HepG2 (cell line): ENCODE measurements around the gene LRIT2. TPM values are rescaled to one million over a fixed set of nuclear protein-coding genes. Genes with fewer than 3 reads are reported as not detected.

ENCODE experiments used
- ATAC-seq: fragments of 200-7000 bp; cut with Tn5 transposase; 3 replicates; pipeline ENCODE4 v1.9.1; 2020; ENCODE audit warnings: mild to moderate bottlenecking, moderate library complexity
- BruUV-seq: library from RNA; stranded (reverse); fragments of 400-500 nt; replicated peaks from 2 replicates; lab custom pipeline; 2021; lab: Mats Ljungman, UMichigan
- CTCF ChIA-PET: fragments of 300-600 bp; formaldehyde crosslinking; extraction: SDS; loops from one replicate; lab custom pipeline; 2021; ENCODE audit warnings: low total read pairs, inconsistent platforms, low intra/inter-chr PET ratio; lab: Yijun Ruan, JAX
- POLR2A ChIA-PET: fragments of 350-600 bp; sonication (Branson Sonifier 250); formaldehyde crosslinking; loops from one replicate; lab custom pipeline; 2020; ENCODE audit warnings: antibody characterized with exemption, inconsistent platforms; lab: Yijun Ruan, JAX
- DNase-seq: peaks from one replicate; pipeline ENCODE4 v3.0.0-alpha.2; 2015; ENCODE audit warnings: low spot score
- FAIRE-seq: peaks from 3 replicates; lab custom pipeline; 2011; peaks lifted over from hg19 to GRCh38; lab: Jason Lieb, UNC
- H2AFZ ChIP-seq: one replicate; pipeline ENCODE4 v1.6.1; 2011; ENCODE audit warnings: low read length, inconsistent platforms
- H3K27ac ChIP-seq: fragments of 300-600 bp; 3 replicates; pipeline ENCODE4 v1.8.0; 2011; ENCODE audit warnings: mixed run types, mild to moderate bottlenecking, mixed read lengths, low read length, inconsistent platforms; ENCODE audit not compliant: insufficient read depth; ENCODE audit errors: extremely low read length
- H3K27me3 ChIP-seq, 2 experiments: fragments of 200-600 bp in 1 of 2; 2 replicates in 1 of 2; 3 replicates in 1 of 2; pipeline versions ENCODE4 v1.6.0 to v1.8.0; 2011; ENCODE audit warnings: low read length in 2 of 2, mild to moderate bottlenecking in 2 of 2, moderate library complexity in 2 of 2, inconsistent platforms in 1 of 2; ENCODE audit not compliant: insufficient read depth in 2 of 2, control insufficient read depth in 1 of 2
- H3K36me3 ChIP-seq, 2 experiments: fragments of 200-600 bp in 1 of 2; replicated peaks in 1 of 2; 2 replicates in 1 of 2; 3 replicates in 1 of 2; pipeline versions ENCODE4 v1.5.1 to v1.8.0; 2011; ENCODE audit warnings: low read length in 2 of 2, inconsistent platforms in 1 of 2; ENCODE audit not compliant: insufficient read depth in 2 of 2, control insufficient read depth in 1 of 2
- H3K4me1 ChIP-seq: 2 replicates; pipeline ENCODE4 v1.5.1; 2012; ENCODE audit warnings: low read length, inconsistent platforms; ENCODE audit not compliant: insufficient read depth
- H3K4me2 ChIP-seq: 2 replicates; pipeline ENCODE4 v1.6.0; 2011; ENCODE audit warnings: low read depth, low read length, inconsistent platforms
- H3K4me3 ChIP-seq, 3 experiments: fragments of 200-600 bp in 1 of 3; sonication (generic), shearing (Covaris generic) in 1 of 3; replicated peaks in 1 of 3; 2 replicates each; pipeline ENCODE4 v1.5.1; 2011 to 2016; ENCODE audit warnings: low read length in 3 of 3, inconsistent platforms in 2 of 3, low read depth in 2 of 3, mild to moderate bottlenecking in 2 of 3, control low read depth in 1 of 3, mixed read lengths in 1 of 3; ENCODE audit not compliant: insufficient read depth in 1 of 3
- H3K79me2 ChIP-seq: one replicate; pipeline ENCODE4 v1.6.1; 2011; ENCODE audit warnings: low read length, inconsistent platforms; ENCODE audit not compliant: insufficient read depth
- H3K9ac ChIP-seq: 2 replicates; pipeline ENCODE4 v1.6.0; 2011; ENCODE audit warnings: mild to moderate bottlenecking, low read depth, low read length, inconsistent platforms; ENCODE audit not compliant: insufficient read depth
- H3K9me3 ChIP-seq: 2 replicates; pipeline ENCODE4 v1.5.1; 2012; ENCODE audit warnings: mild to moderate bottlenecking, low read length
- H4K20me1 ChIP-seq: 2 replicates; pipeline ENCODE4 v1.6.0; 2011; ENCODE audit warnings: inconsistent platforms, mild to moderate bottlenecking, low read length, moderate library complexity; ENCODE audit not compliant: insufficient read depth
- DNMT1 ChIP-seq: sonication (generic); formaldehyde crosslinking; IDR thresholded peaks from 2 replicates; pipeline ENCODE4 v1.5.1; 2020; ENCODE audit warnings: mild to moderate bottlenecking, missing genetic modification reagents
- MNT ChIP-seq: fragments of 450-650 bp; IDR thresholded peaks from 2 replicates; pipeline ENCODE4 v1.6.1; 2016
- PRDM15 ChIP-seq: sonication (generic); formaldehyde crosslinking; IDR thresholded peaks from 2 replicates; pipeline ENCODE4 v1.4.0; 2020; ENCODE audit warnings: missing genetic modification reagents
- SAP130 ChIP-seq: IDR thresholded peaks from 2 replicates; pipeline ENCODE4 v1.6.1; 2016; ENCODE audit warnings: low read depth
- SIN3A ChIP-seq: IDR thresholded peaks from 2 replicates; pipeline ENCODE4 v1.6.1; 2011; ENCODE audit warnings: low read depth, mild to moderate bottlenecking, control low read depth, low read length, borderline replicate concordance
- ZBTB21 ChIP-seq: sonication (generic); formaldehyde crosslinking; IDR thresholded peaks from 2 replicates; pipeline ENCODE4 v1.4.0; 2020; ENCODE audit warnings: missing genetic modification reagents
- ZFX ChIP-seq: sonication (generic); formaldehyde crosslinking; IDR thresholded peaks from 2 replicates; pipeline ENCODE4 v1.4.0; 2020; ENCODE audit warnings: mild to moderate bottlenecking, low read depth, missing genetic modification reagents, moderate library complexity
- ZNF7 ChIP-seq: IDR thresholded peaks from 2 replicates; pipeline ENCODE4 v1.6.1; 2016; ENCODE audit warnings: missing biosample characterization, missing genetic modification reagents
- WGBS: methylation state at CpG from one replicate; pipeline ENCODE4 v1.1.6; 2017; ENCODE audit warnings: low lambda C conversion rate; 5-methylcytosine and 5-hydroxymethylcytosine counted together
- in situ Hi-C: cut with HindIII; loops from 2 replicates; pipeline ENCODE4 v1.10.0; 2017; ENCODE audit warnings: low pct_unique_long_range_greater_than_20kb; ENCODE audit not compliant: extremely low pct_ligation_motif_present
- intact Hi-C: fragments of 100-400 bp; cut with micrococcal nuclease; formaldehyde crosslinking; loops from one replicate; pipeline ENCODE4 v1.10.0; 2022; ENCODE audit not compliant: unreplicated experiment
- polyA plus RNA-seq, 8 experiments: library from polyadenylated mRNA; depleted of rRNA in 3 of 8; stranded (reverse) in 7 of 8; unstranded in 1 of 8; fragments of >200 nt; fragmentation: Illumina TruSeq in 4 of 8; extraction: Trizol in 4 of 8; gene quantifications; 2 replicates each; pipeline versions ENCODE4 v1.2.1 to v1.2.3, GENCODE V29; 2011 to 2016; ENCODE audit warnings: low read depth in 4 of 8, missing spikeins in 1 of 8, mixed read lengths in 1 of 8; ENCODE audit not compliant: insufficient read depth in 1 of 8
- total RNA-seq, 5 experiments: library from RNA; depleted of rRNA; stranded (reverse); fragments of >200 nt; fragmentation: Illumina TruSeq; extraction: Trizol; gene quantifications; 2 replicates each; pipeline ENCODE4 v1.2.3, GENCODE V29; 2016; ENCODE audit warnings: low read depth in 1 of 5

The LRIT2 gene
- total and polyA plus RNA-seq, 2 of the 13 experiments (the other 11 are each of a cell fraction or from before 2014, with no cell fraction given) = not detected

GRCh38 chr10:84193327-84193726 lies 32.0 kb downstream of the LRIT2 start:
- WGBS = 67% methylated on average over 2 of the region's 2 CpGs
- H3K27me3 ChIP-seq = peaks cover 8 to 62% of the 10 kb centered on the region in 2 experiments
- TF ChIP-seq ZBTB21 (CRISPR knock-in tag) (no peak), ZNF7 (CRISPR knock-in tag) (no peak), PRDM15 (CRISPR knock-in tag) (no peak), SIN3A (no peak), DNMT1 (no peak)
- POLR2A ChIA-PET = no interaction called here
- no peak overlapping the region for H3K27ac ChIP-seq
- H2AFZ ChIP-seq = no peak overlapping the region
- intact Hi-C loops = no loop called here
- in situ Hi-C loops = no loop called here
- BruUV-seq = no TSS peak
- no peaks in the 10 kb centered on the region for H3K4me1 ChIP-seq
- no peak overlapping the region for H3K4me2 ChIP-seq
- no peaks in the 10 kb centered on the region for H3K79me2 ChIP-seq
- FAIRE-seq (no peak), DNase-seq (no peak), ATAC-seq (no peak)
- H3K36me3 ChIP-seq = no peaks in the 10 kb centered on the region
- CTCF ChIA-PET = no interaction called here
- H4K20me1 ChIP-seq = no peaks in the 10 kb centered on the region
- no peak overlapping the region for H3K4me3 ChIP-seq
- no peak overlapping the region for H3K9ac ChIP-seq
- H3K9me3 ChIP-seq = no peaks in the 10 kb centered on the region

GRCh38 chr10:84191106-84191505 lies 34.2 kb downstream of the LRIT2 start:
- no peak overlapping the region for H3K27ac ChIP-seq
- DNase-seq = no peak
- no peaks in the 10 kb centered on the region for H3K36me3 ChIP-seq
- no peak overlapping the region for H2AFZ ChIP-seq
- no peak for ATAC-seq
- intact Hi-C loops (no loop called here), in situ Hi-C loops (no loop called here)
- H3K4me3 ChIP-seq = no peak overlapping the region
- H3K79me2 ChIP-seq = no peaks in the 10 kb centered on the region
- H3K9me3 ChIP-seq = no peaks in the 10 kb centered on the region
- no TSS peak for BruUV-seq
- no peak overlapping the region for H3K4me2 ChIP-seq
- H4K20me1 ChIP-seq = no peaks in the 10 kb centered on the region
- no peak for FAIRE-seq
- no peak overlapping the region for H3K9ac ChIP-seq
- H3K27me3 ChIP-seq = peaks cover 9 to 43% of the 10 kb centered on the region in 2 experiments
- WGBS = 0% methylated on average over 5 of the region's 5 CpGs
- no peaks in the 10 kb centered on the region for H3K4me1 ChIP-seq
- TF ChIP-seq ZFX (no peak), SAP130 (CRISPR knock-in tag) (no peak), MNT (peak; percentile 14; the same call in 1 of the 2 replicates)
- ChIA-PET CTCF (no interaction called here), POLR2A (no interaction called here)
